Measurements from ENCODE around the gene MYO9B. TPM values are rescaled to one million over a fixed set of nuclear protein-coding genes. Genes with fewer than 3 reads are reported as not detected.

MYO9B gene
- total and polyA plus RNA-seq, 2 of the 13 experiments (the other 11 are each of a cell fraction or from before 2014, with no cell fraction given), result 18.0 to 18.3 TPM

DNA sequence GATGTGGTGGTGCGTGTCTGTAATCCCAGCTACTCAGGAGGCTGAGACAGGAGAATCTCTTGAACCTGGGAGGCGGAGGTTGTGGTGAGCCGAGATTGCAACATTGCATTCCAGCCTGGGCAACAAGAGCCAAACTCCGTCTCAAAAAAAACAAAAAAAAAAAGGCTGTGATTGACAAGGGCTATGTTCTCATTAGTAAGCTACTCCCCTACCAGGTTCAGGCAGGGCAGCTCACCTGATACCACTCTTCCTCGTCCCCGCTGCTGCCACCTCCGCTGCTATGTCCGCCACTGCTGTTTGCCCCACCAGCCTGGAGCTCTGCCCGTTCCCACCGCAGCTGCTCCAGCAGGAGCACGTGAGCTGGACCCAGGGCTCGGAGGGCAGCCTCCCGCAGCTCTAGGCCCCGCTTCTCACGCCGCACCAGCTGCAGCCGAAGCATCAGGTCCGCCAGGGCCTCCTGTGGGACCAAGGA lies 179.6 kb downstream of the MYO9B start (continued):
- TF ChIP-seq SRSF1 (optimal IDR thresholded peaks at IDR 0.05; ENCODE audit: low read depth, low read length) (no peak), PCBP2 (optimal IDR thresholded peaks at IDR 0.05; ENCODE audit: low read depth, low read length, poor library complexity, severe bottlenecking) (no peak), CBFB (CRISPR knock-in tag; IDR thresholded peaks at IDR 0.05) (no peak; the same call in 1 of the 2 replicates), MBD4 (IDR thresholded peaks at IDR 0.05; ENCODE audit: borderline replicate concordance, low read length) (no peak), HDAC2 (CRISPR knock-in tag; IDR thresholded peaks at IDR 0.05) (peak; percentile 10; the same call in 1 of the 2 replicates), ZFAT (CRISPR knock-in tag; conservative IDR thresholded peaks at IDR 0.05) (no peak), BRCA1 (CRISPR knock-in tag; IDR thresholded peaks at IDR 0.05) (no peak), SRSF4 (IDR thresholded peaks at IDR 0.05; ENCODE audit: low read depth, low read length, poor library complexity, severe bottlenecking) (no peak), ZSCAN31 (CRISPR knock-in tag; IDR thresholded peaks at IDR 0.05; ENCODE audit: low read depth) (peak; percentile 58; the same call in 1 of the 2 replicates), HOXA3 (CRISPR knock-in tag; IDR thresholded peaks at IDR 0.05) (peak; percentile 69), POLR2G (IDR thresholded peaks at IDR 0.05; ENCODE audit: low read depth, low read length) (no peak), ZBTB38 (CRISPR knock-in tag; IDR thresholded peaks at IDR 0.05) (peak; percentile 56; the same call in 1 of the 2 replicates), CREM (IDR thresholded peaks at IDR 0.05) (no peak), CREM (CRISPR knock-in tag; IDR thresholded peaks at IDR 0.05) (no peak), SMARCC2 (IDR thresholded peaks at IDR 0.05) (no peak), ZNF619 (CRISPR knock-in tag; IDR thresholded peaks at IDR 0.05) (0 out of 2 replicates have a peak, but pooled peaks have one; percentile 32), ZNF256 (CRISPR knock-in tag; conservative IDR thresholded peaks at IDR 0.05) (no peak), ZNF253 (CRISPR knock-in tag; IDR thresholded peaks at IDR 0.05; ENCODE audit: borderline replicate concordance) (no peak)
- TF ChIP-seq, protein P1, sequence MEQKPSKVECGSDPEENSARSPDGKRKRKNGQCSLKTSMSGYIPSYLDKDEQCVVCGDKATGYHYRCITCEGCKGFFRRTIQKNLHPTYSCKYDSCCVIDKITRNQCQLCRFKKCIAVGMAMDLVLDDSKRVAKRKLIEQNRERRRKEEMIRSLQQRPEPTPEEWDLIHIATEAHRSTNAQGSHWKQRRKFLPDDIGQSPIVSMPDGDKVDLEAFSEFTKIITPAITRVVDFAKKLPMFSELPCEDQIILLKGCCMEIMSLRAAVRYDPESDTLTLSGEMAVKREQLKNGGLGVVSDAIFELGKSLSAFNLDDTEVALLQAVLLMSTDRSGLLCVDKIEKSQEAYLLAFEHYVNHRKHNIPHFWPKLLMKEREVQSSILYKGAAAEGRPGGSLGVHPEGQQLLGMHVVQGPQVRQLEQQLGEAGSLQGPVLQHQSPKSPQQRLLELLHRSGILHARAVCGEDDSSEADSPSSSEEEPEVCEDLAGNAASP (CRISPR knock-in tag; IDR thresholded peaks at IDR 0.05; ENCODE audit: borderline replicate concordance), result peak; percentile 36
- TF ChIP-seq, protein P2, sequence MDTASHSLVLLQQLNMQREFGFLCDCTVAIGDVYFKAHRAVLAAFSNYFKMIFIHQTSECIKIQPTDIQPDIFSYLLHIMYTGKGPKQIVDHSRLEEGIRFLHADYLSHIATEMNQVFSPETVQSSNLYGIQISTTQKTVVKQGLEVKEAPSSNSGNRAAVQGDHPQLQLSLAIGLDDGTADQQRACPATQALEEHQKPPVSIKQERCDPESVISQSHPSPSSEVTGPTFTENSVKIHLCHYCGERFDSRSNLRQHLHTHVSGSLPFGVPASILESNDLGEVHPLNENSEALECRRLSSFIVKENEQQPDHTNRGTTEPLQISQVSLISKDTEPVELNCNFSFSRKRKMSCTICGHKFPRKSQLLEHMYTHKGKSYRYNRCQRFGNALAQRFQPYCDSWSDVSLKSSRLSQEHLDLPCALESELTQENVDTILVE (CRISPR knock-in tag; IDR thresholded peaks at IDR 0.05), result 0 out of 2 replicates have a peak, but pooled peaks have one; percentile 59
- TF ChIP-seq, protein P3, sequence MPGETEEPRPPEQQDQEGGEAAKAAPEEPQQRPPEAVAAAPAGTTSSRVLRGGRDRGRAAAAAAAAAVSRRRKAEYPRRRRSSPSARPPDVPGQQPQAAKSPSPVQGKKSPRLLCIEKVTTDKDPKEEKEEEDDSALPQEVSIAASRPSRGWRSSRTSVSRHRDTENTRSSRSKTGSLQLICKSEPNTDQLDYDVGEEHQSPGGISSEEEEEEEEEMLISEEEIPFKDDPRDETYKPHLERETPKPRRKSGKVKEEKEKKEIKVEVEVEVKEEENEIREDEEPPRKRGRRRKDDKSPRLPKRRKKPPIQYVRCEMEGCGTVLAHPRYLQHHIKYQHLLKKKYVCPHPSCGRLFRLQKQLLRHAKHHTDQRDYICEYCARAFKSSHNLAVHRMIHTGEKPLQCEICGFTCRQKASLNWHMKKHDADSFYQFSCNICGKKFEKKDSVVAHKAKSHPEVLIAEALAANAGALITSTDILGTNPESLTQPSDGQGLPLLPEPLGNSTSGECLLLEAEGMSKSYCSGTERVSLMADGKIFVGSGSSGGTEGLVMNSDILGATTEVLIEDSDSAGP (CRISPR knock-in tag; IDR thresholded peaks at IDR 0.05; ENCODE audit: borderline replicate concordance), result peak; percentile 52; the same call in 1 of the 2 replicates
- TF ChIP-seq, protein P4, sequence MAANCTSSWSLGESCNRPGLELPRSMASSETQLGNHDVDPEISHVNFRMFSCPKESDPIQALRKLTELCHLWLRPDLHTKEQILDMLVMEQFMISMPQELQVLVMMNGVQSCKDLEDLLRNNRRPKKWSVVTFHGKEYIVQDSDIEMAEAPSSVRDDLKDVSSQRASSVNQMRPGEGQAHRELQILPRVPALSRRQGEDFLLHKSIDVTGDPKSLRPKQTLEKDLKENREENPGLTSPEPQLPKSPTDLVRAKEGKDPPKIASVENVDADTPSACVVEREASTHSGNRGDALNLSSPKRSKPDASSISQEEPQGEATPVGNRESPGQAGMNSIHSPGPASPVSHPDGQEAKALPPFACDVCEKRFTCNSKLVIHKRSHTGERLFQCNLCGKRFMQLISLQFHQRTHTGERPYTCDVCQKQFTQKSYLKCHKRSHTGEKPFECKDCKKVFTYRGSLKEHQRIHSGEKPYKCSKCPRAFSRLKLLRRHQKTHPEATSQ (CRISPR knock-in tag; IDR thresholded peaks at IDR 0.05; ENCODE audit: borderline replicate concordance), result no peak
- TF ChIP-seq, protein P5, sequence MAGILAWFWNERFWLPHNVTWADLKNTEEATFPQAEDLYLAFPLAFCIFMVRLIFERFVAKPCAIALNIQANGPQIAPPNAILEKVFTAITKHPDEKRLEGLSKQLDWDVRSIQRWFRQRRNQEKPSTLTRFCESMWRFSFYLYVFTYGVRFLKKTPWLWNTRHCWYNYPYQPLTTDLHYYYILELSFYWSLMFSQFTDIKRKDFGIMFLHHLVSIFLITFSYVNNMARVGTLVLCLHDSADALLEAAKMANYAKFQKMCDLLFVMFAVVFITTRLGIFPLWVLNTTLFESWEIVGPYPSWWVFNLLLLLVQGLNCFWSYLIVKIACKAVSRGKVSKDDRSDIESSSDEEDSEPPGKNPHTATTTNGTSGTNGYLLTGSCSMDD (CRISPR knock-in tag; IDR thresholded peaks at IDR 0.05), result no peak
